ENCODE results near the gene UGT1A10. TPM values are rescaled to one million over a fixed set of nuclear protein-coding genes. Genes with fewer than 3 reads are reported as not detected.
"Not testable (repeated sequence)": the region's sequence is repeated elsewhere in the genome, so short reads cannot be mapped to it uniquely, and the experiment has no call there.

Gene UGT1A10
- not detected in 2 replicates for polyA plus RNA-seq (2011; rRNA removed)
- polyA minus RNA-seq (2011; rRNA and poly(A)+ RNA removed) = not detected in 2 replicates

GRCh38 chr2:233636306-233636705 is at the start of gene UGT1A10:
UGT1A10 (plus strand) TSS chr2:233636448; CDS start chr2:233636523, 75 bp downstream.
- CTCF ChIA-PET; H3K4me3 ChIP-seq (ENCODE audit: low read depth, low read length); POLR2A ChIA-PET; H3K36me3 ChIP-seq (ENCODE audit: control insufficient read depth, insufficient read depth, low read length); DNase-seq (ENCODE audit: low read depth); H3K27me3 ChIP-seq (ENCODE audit: control insufficient read depth, insufficient read depth, low read length): not testable (repeated sequence)

GRCh38 chr2:233588400-233588799 is 47.8 kb upstream of the UGT1A10 start:
- no peaks in the 10 kb centered on the region for H3K36me3 ChIP-seq (ENCODE audit: control insufficient read depth, insufficient read depth, low read length)
- H3K4me3 ChIP-seq (ENCODE audit: low read depth, low read length) = no peak overlapping the region
- no peak for DNase-seq (ENCODE audit: low read depth)
- H3K27me3 ChIP-seq (ENCODE audit: control insufficient read depth, insufficient read depth, low read length) = no peaks in the 10 kb centered on the region
- ChIA-PET CTCF (no interaction called here), POLR2A (no interaction called here)
- no peak for TF ChIP-seq CTCF (IDR thresholded peaks at IDR 0.05; ENCODE audit: insufficient read depth, low read depth, low read length)

GRCh38 chr2:233592706-233593105 is 43.5 kb upstream of the UGT1A10 start:
- H3K27me3 ChIP-seq (ENCODE audit: control insufficient read depth, insufficient read depth, low read length); POLR2A ChIA-PET; DNase-seq (ENCODE audit: low read depth); H3K36me3 ChIP-seq (ENCODE audit: control insufficient read depth, insufficient read depth, low read length); CTCF ChIA-PET; H3K4me3 ChIP-seq (ENCODE audit: low read depth, low read length): not testable (repeated sequence)

DNA sequence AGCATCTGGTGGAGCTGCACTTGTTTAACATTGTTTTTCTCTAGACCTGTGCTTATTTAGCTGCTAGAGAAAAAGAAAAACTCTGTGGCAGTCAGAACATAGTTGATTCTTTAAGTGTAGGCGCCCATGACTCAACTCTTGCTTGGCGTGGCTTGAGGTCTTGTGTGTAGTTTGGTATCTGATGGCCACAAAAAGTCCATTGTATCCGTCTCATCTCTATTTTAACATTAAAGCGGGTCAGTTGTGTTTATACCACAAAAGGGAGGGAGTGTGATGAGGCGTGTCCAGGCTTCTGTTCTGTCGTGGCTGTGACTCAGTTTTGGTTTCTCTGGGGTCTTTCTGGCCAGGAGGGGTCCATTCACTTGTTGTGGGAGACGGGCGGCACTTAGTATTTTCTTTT is 43.0 kb upstream of the UGT1A10 start:
- H3K36me3 ChIP-seq (ENCODE audit: control insufficient read depth, insufficient read depth, low read length) = no peaks in the 10 kb centered on the region
- ChIA-PET CTCF (no interaction called here), POLR2A (no interaction called here)
- DNase-seq (ENCODE audit: low read depth) = no peak
- H3K4me3 ChIP-seq (ENCODE audit: low read depth, low read length) = no peak overlapping the region
- no peaks in the 10 kb centered on the region for H3K27me3 ChIP-seq (ENCODE audit: control insufficient read depth, insufficient read depth, low read length)
- TF ChIP-seq CTCF (IDR thresholded peaks at IDR 0.05; ENCODE audit: insufficient read depth, low read depth, low read length) = no peak

DNA sequence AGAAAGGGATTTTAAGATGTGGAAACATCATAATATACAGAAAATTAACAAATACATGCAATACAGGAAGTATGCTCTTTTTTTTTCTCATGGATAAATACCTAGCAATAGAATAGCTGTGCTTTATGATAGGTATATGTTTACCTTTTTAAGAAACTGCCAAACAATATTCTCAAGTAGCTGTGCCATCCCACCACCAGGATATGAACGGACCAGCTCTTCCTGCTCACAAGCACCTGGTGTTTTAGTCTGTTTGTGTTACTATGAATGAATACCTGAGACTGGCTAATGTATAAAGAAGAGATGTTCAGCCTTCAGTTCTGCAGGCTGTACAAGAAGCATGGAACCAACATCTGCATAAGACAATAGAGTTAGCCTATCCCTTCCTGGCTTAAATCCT is 38.7 kb upstream of the UGT1A10 start:
- H3K4me3 ChIP-seq (ENCODE audit: low read depth, low read length) = no peak overlapping the region
- peaks cover 4% of the 10 kb centered on the region; the same call in 1 of the 2 replicates for H3K27me3 ChIP-seq (ENCODE audit: control insufficient read depth, insufficient read depth, low read length)
- CTCF ChIA-PET = no interaction called here
- POLR2A ChIA-PET = no interaction called here
- DNase-seq (ENCODE audit: low read depth) = no peak
- no peak for TF ChIP-seq CTCF (IDR thresholded peaks at IDR 0.05; ENCODE audit: insufficient read depth, low read depth, low read length)
- no peaks in the 10 kb centered on the region for H3K36me3 ChIP-seq (ENCODE audit: control insufficient read depth, insufficient read depth, low read length)

GRCh38 chr2:233598952-233599351 is 37.3 kb upstream of the UGT1A10 start:
- CTCF ChIA-PET = no interaction called here
- DNase-seq (ENCODE audit: low read depth) = no peak
- Histone ChIP-seq H3K4me3 (ENCODE audit: low read depth, low read length) (no peak overlapping the region), H3K36me3 (ENCODE audit: control insufficient read depth, insufficient read depth, low read length) (no peaks in the 10 kb centered on the region), H3K27me3 (ENCODE audit: control insufficient read depth, insufficient read depth, low read length) (peaks cover 4% of the 10 kb centered on the region; the same call in 1 of the 2 replicates)
- TF ChIP-seq CTCF (IDR thresholded peaks at IDR 0.05; ENCODE audit: insufficient read depth, low read depth, low read length) = no peak
- POLR2A ChIA-PET = no interaction called here

All from BJ (cell line).